Upper lobe of left lung (tissue), 6 donors: ENCODE measurements around the gene NR2F1-AS1. TPM values are rescaled to one million over a fixed set of nuclear protein-coding genes. Genes with fewer than 3 reads are reported as not detected.

Experiments
- ATAC-seq, 2 donors: fragments of 200-7000 bp; cut with Tn5 transposase; one replicate each; pipeline ENCODE4 v1.9.1; 2022; ENCODE audit warnings: mild to moderate bottlenecking in 2 of 2, moderate library complexity in 2 of 2; ENCODE audit not compliant: low FRiP score in 2 of 2
- DNase-seq, 2 donors: peaks; one replicate each; pipeline ENCODE4 v3.0.0-alpha.2; 2019 to 2020
- H3K27ac ChIP-seq, 4 donors: fragments of 200-600 bp; sonication (generic); one replicate each; pipeline ENCODE4 v1.5.1; 2016 to 2019
- H3K27me3 ChIP-seq, 4 donors: fragments of 200-600 bp; sonication (generic); one replicate each; pipeline ENCODE4 v1.5.1; 2017 to 2019
- H3K36me3 ChIP-seq, 4 donors: fragments of 200-600 bp; sonication (generic); one replicate each; pipeline ENCODE4 v1.5.1; 2016 to 2019
- H3K4me1 ChIP-seq, 4 donors: fragments of 200-600 bp; sonication (generic); one replicate each; pipeline ENCODE4 v1.5.1; 2018 to 2019
- H3K4me3 ChIP-seq, 4 donors: fragments of 200-600 bp; sonication (generic); one replicate each; pipeline ENCODE4 v1.5.1; 2017 to 2019; ENCODE audit warnings: mild to moderate bottlenecking in 2 of 4, moderate library complexity in 1 of 4
- H3K9me3 ChIP-seq, 4 donors: fragments of 200-600 bp; sonication (generic); one replicate each; pipeline ENCODE4 v1.5.1; 2018 to 2019
- EP300 ChIP-seq, 4 donors: sonication (generic); formaldehyde crosslinking; IDR thresholded peaks; one replicate each; pipeline ENCODE4 v1.5.1; 2017; ENCODE audit warnings: antibody characterized with exemption in 4 of 4, control low read depth in 2 of 4
- POLR2A ChIP-seq, 4 donors: fragments of 450-650 bp; IDR thresholded peaks; one replicate each; pipeline ENCODE4 v1.5.1; 2016 to 2017; ENCODE audit warnings: antibody characterized with exemption in 4 of 4, mild to moderate bottlenecking in 2 of 4
- POLR2AphosphoS5 ChIP-seq, 2 donors: sonication (generic); formaldehyde crosslinking; IDR thresholded peaks; one replicate each; pipeline ENCODE4 v1.5.1; 2017; ENCODE audit warnings: antibody characterized with exemption in 2 of 2
- WGBS, 2 donors: methylation state at CpG; one replicate each; pipeline ENCODE4 v1.1.5; 2017 to 2018; 5-methylcytosine and 5-hydroxymethylcytosine counted together
- total RNA-seq, 6 donors: library from RNA; depleted of rRNA in 4 of 6; stranded (reverse); fragments of >200 nt in 4 of 6; gene quantifications; one replicate each; pipeline versions ENCODE4 v1.1.0 to v1.2.1, GENCODE V29; 2016 to 2021
- TF ChIP-seq, protein P1 (sequence below), 6 experiments: fragments of 450-650 bp in 4 of 6; fragments of 200-600 bp in 2 of 6; sonication (generic) in 2 of 6; IDR thresholded peaks; one replicate each; pipeline ENCODE4 v1.5.1; 2016 to 2019; ENCODE audit warnings: antibody characterized with exemption in 6 of 6
- donor health status: DM: no; HTN: no; CAD: no; lungs with moderate emphysema.
- donor health status: DM: no; HTN: yes; CAD: no; lungs with severe emphysema.

The NR2F1-AS1 gene
- total RNA-seq, 6 donors from 2014 or later: 4.4 to 19.9 (median 11.4) TPM

DNA sequence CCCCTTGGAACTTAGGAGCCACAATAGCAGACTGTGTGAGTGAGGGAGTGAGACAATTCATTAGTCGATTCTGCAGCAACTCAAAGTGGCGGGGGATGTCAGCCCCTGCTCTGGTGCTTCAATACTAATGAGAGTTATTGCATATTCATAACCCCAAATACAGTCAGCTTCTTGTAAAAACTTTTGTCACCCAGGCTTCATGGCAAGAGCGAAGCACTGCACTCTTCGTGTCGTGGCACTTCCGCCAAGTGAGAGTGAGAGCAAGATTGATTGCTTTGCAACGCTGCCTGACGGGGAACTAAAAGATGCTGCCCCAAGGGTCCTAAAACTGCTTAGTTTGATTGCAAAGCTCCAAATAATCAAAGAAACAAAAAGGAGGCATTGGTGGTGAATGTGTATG lies 150.9 kb downstream of the NR2F1-AS1 start:
- TF ChIP-seq POLR2AphosphoS5 (IDR thresholded peaks at IDR 0.05): no peak
- WGBS, 2 donors: 64 to 72% methylated on average over 8 of the region's 8 CpGs
- Histone ChIP-seq H3K9me3 (no peaks in the 10 kb centered on the region), H3K36me3 (no peaks in the 10 kb centered on the region), H3K27ac (no peak overlapping the region), H3K4me3 (no peak overlapping the region), H3K4me1 (peaks cover 0 to 3% (median 0%) of the 10 kb centered on the region in 4 donors), H3K27me3 (no peaks in the 10 kb centered on the region)
- DNase-seq (no peak), ATAC-seq (no peak)

DNA sequence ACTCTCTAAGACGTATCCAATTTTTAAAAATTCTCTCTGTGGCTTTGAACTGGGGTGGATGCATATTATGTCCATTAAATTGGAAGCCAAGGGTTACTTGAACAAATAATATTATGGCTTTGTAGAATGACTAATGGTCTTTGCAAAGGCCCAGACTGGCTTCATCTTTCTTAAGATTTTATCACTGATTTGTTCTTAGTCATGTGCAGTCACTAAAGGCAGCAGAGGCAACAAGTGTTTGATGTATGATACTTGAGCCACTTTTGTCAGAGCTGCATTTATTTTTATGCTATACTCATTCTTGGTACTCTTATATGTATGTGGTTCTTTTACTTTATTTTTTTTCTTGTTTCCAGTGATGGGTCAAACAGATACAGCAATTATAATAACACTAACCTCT lies 152.2 kb downstream of the NR2F1-AS1 start:
- no peak for ATAC-seq
- TF ChIP-seq EP300 (IDR thresholded peaks at IDR 0.05) (no peak), POLR2A (IDR thresholded peaks at IDR 0.05) (no peak), POLR2AphosphoS5 (IDR thresholded peaks at IDR 0.05) (no peak)
- TF ChIP-seq, protein P1, sequence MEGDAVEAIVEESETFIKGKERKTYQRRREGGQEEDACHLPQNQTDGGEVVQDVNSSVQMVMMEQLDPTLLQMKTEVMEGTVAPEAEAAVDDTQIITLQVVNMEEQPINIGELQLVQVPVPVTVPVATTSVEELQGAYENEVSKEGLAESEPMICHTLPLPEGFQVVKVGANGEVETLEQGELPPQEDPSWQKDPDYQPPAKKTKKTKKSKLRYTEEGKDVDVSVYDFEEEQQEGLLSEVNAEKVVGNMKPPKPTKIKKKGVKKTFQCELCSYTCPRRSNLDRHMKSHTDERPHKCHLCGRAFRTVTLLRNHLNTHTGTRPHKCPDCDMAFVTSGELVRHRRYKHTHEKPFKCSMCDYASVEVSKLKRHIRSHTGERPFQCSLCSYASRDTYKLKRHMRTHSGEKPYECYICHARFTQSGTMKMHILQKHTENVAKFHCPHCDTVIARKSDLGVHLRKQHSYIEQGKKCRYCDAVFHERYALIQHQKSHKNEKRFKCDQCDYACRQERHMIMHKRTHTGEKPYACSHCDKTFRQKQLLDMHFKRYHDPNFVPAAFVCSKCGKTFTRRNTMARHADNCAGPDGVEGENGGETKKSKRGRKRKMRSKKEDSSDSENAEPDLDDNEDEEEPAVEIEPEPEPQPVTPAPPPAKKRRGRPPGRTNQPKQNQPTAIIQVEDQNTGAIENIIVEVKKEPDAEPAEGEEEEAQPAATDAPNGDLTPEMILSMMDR (IDR thresholded peaks at IDR 0.05): no peak
- no peak overlapping the region for H3K27ac ChIP-seq
- DNase-seq: no peak
- H3K27me3 ChIP-seq: no peaks in the 10 kb centered on the region
- no peak overlapping the region for H3K4me3 ChIP-seq
- 79 to 89% methylated on average over 1 of the region's 1 CpG for WGBS, 2 donors
- no peaks in the 10 kb centered on the region for H3K36me3 ChIP-seq
- H3K4me1 ChIP-seq: peaks cover 0 to 4% (median 0%) of the 10 kb centered on the region in 4 donors
- no peaks in the 10 kb centered on the region for H3K9me3 ChIP-seq

- ATAC-seq (no peak), DNase-seq (no peak)
- no peaks in the 10 kb centered on the region for H3K27me3 ChIP-seq
- H3K4me3 ChIP-seq: no peak overlapping the region
- no peak for TF ChIP-seq POLR2A (IDR thresholded peaks at IDR 0.05)
- TF ChIP-seq POLR2AphosphoS5 (IDR thresholded peaks at IDR 0.05): no peak
- no peak for TF ChIP-seq EP300 (IDR thresholded peaks at IDR 0.05)
- TF ChIP-seq, protein P1 (IDR thresholded peaks at IDR 0.05): no peak
- H3K4me1 ChIP-seq: peaks cover 0 to 4% (median 0%) of the 10 kb centered on the region in 4 donors
- no peaks in the 10 kb centered on the region for H3K36me3 ChIP-seq
- 58 to 73% methylated on average over 1 of the region's 1 CpG for WGBS, 2 donors
- H3K27ac ChIP-seq: no peak overlapping the region
- no peaks in the 10 kb centered on the region for H3K9me3 ChIP-seq
Measured at GRCh38 chr5:93427316-93427715, 153.7 kb downstream of the NR2F1-AS1 start.

- Histone ChIP-seq H3K4me3 (no peak overlapping the region), H3K27ac (no peak overlapping the region), H3K4me1 (peaks cover 0 to 4% (median 0%) of the 10 kb centered on the region in 4 donors), H3K27me3 (no peaks in the 10 kb centered on the region), H3K36me3 (no peaks in the 10 kb centered on the region), H3K9me3 (no peaks in the 10 kb centered on the region)
- ATAC-seq (peak in 1 of 2 donors; percentile 49), DNase-seq (no peak)
- 54 to 72% methylated on average over 6 of the region's 6 CpGs for WGBS, 2 donors
- TF ChIP-seq POLR2AphosphoS5 (IDR thresholded peaks at IDR 0.05) (no peak), POLR2A (IDR thresholded peaks at IDR 0.05) (no peak)
- TF ChIP-seq, protein P1 (IDR thresholded peaks at IDR 0.05): no peak
Measured at GRCh38 chr5:93425096-93425495, 155.9 kb downstream of the NR2F1-AS1 start.

DNA sequence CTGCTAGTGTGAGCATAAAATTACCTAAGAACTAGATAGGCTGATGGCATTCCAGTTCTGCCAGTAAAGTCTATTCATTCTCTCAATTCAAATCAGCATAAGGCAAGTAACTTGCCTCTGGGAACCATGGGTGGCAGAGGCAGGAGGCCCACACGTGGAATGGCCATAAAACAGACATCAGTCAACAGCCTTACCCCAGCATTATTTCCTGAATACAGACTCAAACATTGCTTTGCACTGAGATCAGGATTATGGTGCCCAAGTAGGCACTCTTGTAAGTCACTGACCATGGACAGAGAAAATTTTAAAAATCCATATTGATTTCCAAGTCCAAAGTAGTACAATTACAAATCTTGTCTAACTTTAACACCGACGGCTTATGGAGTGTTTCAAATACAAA lies 157.7 kb downstream of the NR2F1-AS1 start:
- H3K27ac ChIP-seq: no peak overlapping the region

More for the DNA sequence above, 157.7 kb downstream of the NR2F1-AS1 start:
- H3K36me3 ChIP-seq: no peaks in the 10 kb centered on the region
- TF ChIP-seq, protein P1 (IDR thresholded peaks at IDR 0.05): no peak
- TF ChIP-seq EP300 (IDR thresholded peaks at IDR 0.05) (no peak), POLR2A (IDR thresholded peaks at IDR 0.05) (no peak), POLR2AphosphoS5 (IDR thresholded peaks at IDR 0.05) (no peak)
- no peak overlapping the region for H3K4me3 ChIP-seq
- ATAC-seq (no peak), DNase-seq (no peak)
- peaks cover 0 to 4% (median 0%) of the 10 kb centered on the region in 4 donors for H3K4me1 ChIP-seq
- WGBS, 2 donors: 72 to 83% methylated on average over 3 of the region's 3 CpGs
- no peaks in the 10 kb centered on the region for H3K9me3 ChIP-seq
- H3K27me3 ChIP-seq: no peaks in the 10 kb centered on the region
